Effector memory CD4-positive, alpha-beta T cell (primary cell): ENCODE data around the gene GALNTL6.
"Not testable (repeated sequence)": the region's sequence is repeated elsewhere in the genome, so short reads cannot be mapped to it uniquely, and the experiment has no call there.

ENCODE experiments used
- DNase-seq, 3 donors: peaks; one replicate each; pipeline ENCODE4 v3.0.0-alpha.2; 2020
- H3K27ac ChIP-seq: 2 replicates; pipeline ENCODE4 v1.7.0; 2013; ENCODE audit warnings: mild to moderate bottlenecking, low read length, moderate library complexity; ENCODE audit not compliant: insufficient read depth, poor library complexity, severe bottlenecking
- H3K27me3 ChIP-seq: replicated peaks from 2 replicates; pipeline ENCODE4 v1.7.0; 2013; ENCODE audit warnings: mild to moderate bottlenecking, low read length; ENCODE audit not compliant: insufficient read depth, control insufficient read depth, poor library complexity, severe bottlenecking
- H3K36me3 ChIP-seq: 2 replicates; pipeline ENCODE4 v1.7.0; 2013; ENCODE audit warnings: mild to moderate bottlenecking, low read length, moderate library complexity; ENCODE audit not compliant: control insufficient read depth, insufficient read depth
- H3K4me1 ChIP-seq: 2 replicates; pipeline ENCODE4 v1.7.0; 2013; ENCODE audit warnings: low read length, mild to moderate bottlenecking; ENCODE audit not compliant: control insufficient read depth, insufficient read depth, poor library complexity, severe bottlenecking
- H3K4me3 ChIP-seq: 2 replicates; pipeline ENCODE4 v1.7.0; 2013; ENCODE audit warnings: low read length, low read depth, mild to moderate bottlenecking; ENCODE audit not compliant: insufficient read depth, poor library complexity, severe bottlenecking
- H3K9me3 ChIP-seq: 2 replicates; pipeline ENCODE4 v1.7.0; 2013; ENCODE audit warnings: mild to moderate bottlenecking, low read length, moderate library complexity; ENCODE audit not compliant: control insufficient read depth

GALNTL6 gene

DNA sequence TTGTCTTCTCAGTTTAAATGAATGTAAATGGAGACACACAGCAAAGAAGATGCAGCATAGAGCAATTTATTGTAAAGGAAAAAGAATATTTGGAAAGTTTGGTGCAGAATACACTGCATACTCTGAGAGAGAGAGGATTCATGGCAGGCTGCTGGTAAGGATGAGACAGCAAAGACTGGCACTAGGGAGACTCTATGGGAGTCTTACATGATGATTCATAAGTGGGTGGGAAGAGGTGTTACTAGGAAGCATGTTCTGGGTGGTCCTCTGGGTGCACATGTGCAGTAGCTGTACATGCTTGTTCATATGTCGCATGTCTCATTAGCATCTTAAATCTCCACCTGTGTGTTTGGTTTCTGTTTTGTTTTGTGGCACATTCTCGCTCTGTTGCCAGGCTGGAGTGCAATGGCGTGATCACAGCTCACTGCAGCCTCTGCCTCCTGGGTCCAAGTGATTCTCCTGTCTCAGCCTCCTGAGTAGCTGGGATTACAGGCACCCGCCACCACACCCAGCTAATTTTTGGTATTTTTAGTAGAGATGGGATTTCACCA, 1164.4 kb downstream of the GALNTL6 start:
- DNase-seq, H3K27ac ChIP-seq, H3K9me3 ChIP-seq, H3K4me1 ChIP-seq, H3K4me3 ChIP-seq, H3K36me3 ChIP-seq, H3K27me3 ChIP-seq: not testable (repeated sequence)

GRCh38 chr4:172978848-172979247, 1165.6 kb downstream of the GALNTL6 start:
- no peak overlapping the region for H3K27ac ChIP-seq
- H3K27me3 ChIP-seq, result no peaks in the 10 kb centered on the region
- DNase-seq, result no peak
- no peaks in the 10 kb centered on the region for H3K36me3 ChIP-seq
- H3K9me3 ChIP-seq, result no peaks in the 10 kb centered on the region
- no peaks in the 10 kb centered on the region for H3K4me1 ChIP-seq
- H3K4me3 ChIP-seq, result no peak overlapping the region

GRCh38 chr4:172979332-172979731, 1166.1 kb downstream of the GALNTL6 start:
- H3K9me3 ChIP-seq, result no peaks in the 10 kb centered on the region
- H3K4me1 ChIP-seq, result no peaks in the 10 kb centered on the region
- no peak overlapping the region for H3K27ac ChIP-seq
- no peaks in the 10 kb centered on the region for H3K36me3 ChIP-seq
- H3K27me3 ChIP-seq, result no peaks in the 10 kb centered on the region
- no peak overlapping the region for H3K4me3 ChIP-seq
- DNase-seq, result no peak

DNA sequence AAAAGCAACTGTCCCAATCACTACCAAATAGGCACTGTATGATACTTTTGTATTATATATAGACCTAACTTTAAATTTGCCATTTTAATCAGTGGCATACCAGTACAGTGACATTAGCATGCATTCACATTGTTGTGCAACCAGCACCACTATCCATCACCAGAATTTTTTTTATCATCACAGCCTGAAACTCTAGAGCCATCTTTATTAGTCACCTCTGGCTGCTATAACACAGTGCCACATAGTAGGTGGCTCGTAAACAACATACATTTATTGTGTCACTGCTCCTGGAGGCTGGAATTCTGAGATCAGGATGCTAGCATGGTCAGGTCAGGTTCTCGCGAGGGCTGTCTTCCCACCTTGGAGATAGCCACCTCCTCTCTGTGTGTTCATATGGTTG, 1167.0 kb downstream of the GALNTL6 start:
- Histone ChIP-seq H3K9me3 (no peaks in the 10 kb centered on the region), H3K4me1 (no peaks in the 10 kb centered on the region), H3K27ac (no peak overlapping the region), H3K27me3 (no peaks in the 10 kb centered on the region), H3K36me3 (no peaks in the 10 kb centered on the region), H3K4me3 (no peak overlapping the region)
- no peak for DNase-seq

DNA sequence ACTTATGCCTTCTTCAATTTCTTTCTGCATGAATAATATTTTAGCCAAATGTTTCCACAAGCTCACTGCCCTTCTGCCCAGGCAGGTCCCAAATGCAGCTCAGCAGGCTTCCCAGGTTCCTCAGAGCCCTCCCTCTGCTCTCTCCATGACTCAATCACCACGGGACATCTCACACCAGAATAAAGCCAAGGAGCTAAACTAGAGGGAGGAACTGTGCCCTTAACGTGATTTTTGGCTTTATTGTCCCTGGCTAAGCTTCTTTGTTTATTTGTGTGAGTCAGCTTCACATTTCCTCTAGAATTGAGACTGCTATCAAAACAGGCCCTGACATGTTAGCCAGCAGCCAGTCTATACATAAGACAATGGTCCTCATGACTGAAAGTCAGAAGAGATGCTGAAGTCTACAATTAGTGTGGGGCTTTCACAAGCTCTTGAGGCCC, 1169.0 kb downstream of the GALNTL6 start:
- H3K4me3 ChIP-seq, result no peak overlapping the region
- H3K36me3 ChIP-seq, result no peaks in the 10 kb centered on the region
- no peak for DNase-seq
- H3K27ac ChIP-seq, result no peak overlapping the region
- no peaks in the 10 kb centered on the region for H3K4me1 ChIP-seq
- no peaks in the 10 kb centered on the region for H3K27me3 ChIP-seq
- H3K9me3 ChIP-seq, result no peaks in the 10 kb centered on the region

DNA sequence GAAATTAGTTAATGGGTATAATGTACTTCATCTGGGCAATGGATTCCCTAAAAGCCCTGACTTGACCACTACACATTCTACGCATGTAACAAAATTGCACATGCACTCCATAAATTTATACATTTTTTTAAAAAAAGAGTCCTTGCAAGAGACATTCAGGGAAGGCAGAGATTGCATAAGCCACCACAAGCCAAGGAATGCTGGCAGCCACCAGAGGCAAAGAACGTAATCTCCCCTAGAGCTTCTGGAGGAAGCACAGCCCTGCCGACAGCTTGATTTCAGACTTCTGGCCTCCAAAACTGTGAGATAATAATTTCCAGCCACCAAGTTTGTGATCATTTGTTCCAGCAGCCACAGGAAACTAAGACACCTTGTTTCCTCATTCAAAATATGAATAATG, 1169.8 kb downstream of the GALNTL6 start:
- no peaks in the 10 kb centered on the region for H3K36me3 ChIP-seq
- H3K4me3 ChIP-seq, result no peak overlapping the region
- no peak for DNase-seq
- H3K27ac ChIP-seq, result no peak overlapping the region
- no peaks in the 10 kb centered on the region for H3K27me3 ChIP-seq
- H3K4me1 ChIP-seq, result no peaks in the 10 kb centered on the region
- H3K9me3 ChIP-seq, result no peaks in the 10 kb centered on the region

DNA sequence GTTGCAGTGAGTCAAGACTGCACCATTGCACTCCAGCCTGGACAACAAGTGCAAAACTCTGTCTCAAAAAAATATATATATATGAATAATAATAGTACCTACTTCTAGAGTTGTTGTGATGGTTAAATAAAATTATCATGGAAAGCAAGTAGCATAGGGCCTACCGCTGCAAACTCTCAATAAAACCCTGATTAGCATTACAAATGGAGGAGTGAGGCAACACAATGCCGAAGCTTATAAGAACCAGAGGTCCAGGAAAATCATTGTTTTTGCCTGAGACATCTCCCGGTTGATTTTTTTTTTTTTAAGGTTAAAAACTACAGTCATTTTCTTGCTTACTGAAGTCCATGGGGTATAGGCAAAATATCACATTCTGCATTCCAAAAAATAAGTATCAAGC, 1170.4 kb downstream of the GALNTL6 start:
- Histone ChIP-seq H3K9me3 (no peaks in the 10 kb centered on the region), H3K4me3 (no peak overlapping the region), H3K4me1 (no peaks in the 10 kb centered on the region), H3K27ac (no peak overlapping the region), H3K27me3 (no peaks in the 10 kb centered on the region), H3K36me3 (no peaks in the 10 kb centered on the region)
- DNase-seq, result no peak

DNA sequence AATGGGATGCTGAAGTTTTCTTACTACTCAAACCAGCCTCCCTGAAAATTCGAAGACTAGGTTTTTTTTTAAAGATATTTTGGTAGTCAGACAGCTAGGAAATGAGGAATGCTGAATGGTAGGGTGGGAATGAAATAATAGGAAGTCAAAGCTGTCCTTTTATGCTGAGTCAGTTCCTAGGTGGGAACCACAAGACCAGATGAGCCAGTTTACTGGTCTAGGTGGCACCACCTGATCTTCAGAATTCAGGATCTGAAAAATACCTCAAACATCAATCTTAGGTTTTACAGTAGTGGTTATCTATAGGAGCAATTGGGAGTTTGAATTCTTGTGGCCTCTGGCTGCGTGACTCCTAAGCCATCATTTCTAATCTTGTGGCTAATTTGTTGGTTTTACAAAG, 1172.3 kb downstream of the GALNTL6 start:
- Histone ChIP-seq H3K27ac (no peak overlapping the region), H3K27me3 (no peaks in the 10 kb centered on the region)
- DNase-seq, result no peak

GRCh38 chr4:172986114-172986513, 1172.9 kb downstream of the GALNTL6 start:
- H3K27me3 ChIP-seq, result no peaks in the 10 kb centered on the region
- H3K4me3 ChIP-seq, result no peak overlapping the region
- DNase-seq, result no peak
- H3K27ac ChIP-seq, result no peak overlapping the region
- H3K9me3 ChIP-seq, result no peaks in the 10 kb centered on the region
- no peaks in the 10 kb centered on the region for H3K36me3 ChIP-seq
- no peaks in the 10 kb centered on the region for H3K4me1 ChIP-seq

More for the DNA sequence above, 1172.3 kb downstream of the GALNTL6 start:
- Histone ChIP-seq H3K9me3 (no peaks in the 10 kb centered on the region), H3K4me1 (no peaks in the 10 kb centered on the region), H3K4me3 (no peak overlapping the region), H3K36me3 (no peaks in the 10 kb centered on the region)

DNA sequence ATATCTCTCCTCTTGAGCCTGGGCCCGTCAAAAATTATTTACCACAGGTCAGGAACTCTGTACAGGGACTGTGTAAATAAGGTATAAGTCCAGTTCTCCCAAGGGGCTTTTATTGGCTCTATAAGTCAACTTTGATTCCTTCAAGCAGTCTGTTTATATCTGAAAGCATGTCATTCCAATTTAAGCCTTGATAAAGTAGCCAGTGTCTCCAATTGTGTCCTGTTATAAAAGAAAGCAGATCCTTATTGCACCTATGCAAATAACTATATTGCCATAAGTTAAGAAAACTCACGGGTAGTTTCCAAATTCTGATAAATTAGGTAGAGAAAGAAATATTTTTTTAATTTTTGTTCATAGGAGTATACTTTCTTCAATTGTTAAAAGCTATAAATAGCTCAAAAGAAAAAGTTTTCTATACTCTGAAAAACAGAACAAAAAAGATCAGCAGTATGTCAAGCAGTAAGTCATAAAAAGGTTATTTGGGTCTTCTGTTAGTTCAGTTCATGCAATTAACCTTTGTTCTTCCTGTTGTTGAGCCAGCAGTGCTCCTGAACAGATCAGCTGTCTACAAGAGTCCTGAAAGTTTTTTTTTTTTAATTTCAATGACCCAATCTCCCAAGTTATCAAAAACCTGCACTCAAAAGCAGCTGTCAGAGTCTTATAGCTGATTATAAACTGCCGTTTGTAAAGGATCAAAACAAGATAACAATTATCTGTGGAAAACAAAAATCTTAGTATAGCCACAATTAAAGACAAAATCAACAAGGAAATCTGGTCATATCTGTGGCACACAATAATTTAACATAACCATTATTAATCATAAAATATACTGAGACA, 1177.0 kb downstream of the GALNTL6 start:
- no peak overlapping the region for H3K27ac ChIP-seq
- no peak overlapping the region for H3K4me3 ChIP-seq
- H3K9me3 ChIP-seq, result no peaks in the 10 kb centered on the region
- DNase-seq, result no peak
- no peaks in the 10 kb centered on the region for H3K36me3 ChIP-seq
- H3K27me3 ChIP-seq, result no peaks in the 10 kb centered on the region
- no peaks in the 10 kb centered on the region for H3K4me1 ChIP-seq
